GM19193 (cell line): Measurements from ENCODE around the gene RAB15.

ENCODE experiments used
- POLR2A ChIP-seq: IDR thresholded peaks from 4 replicates; pipeline ENCODE4 v1.6.1; 2011; ENCODE audit not compliant: insufficient read depth, insufficient read length; ENCODE audit errors: extremely low read depth

RAB15 gene

GRCh38 chr14:64937171-64937820 is 34.8 kb downstream of the RAB15 start:
- no peak for TF ChIP-seq POLR2A

- no peak for TF ChIP-seq POLR2A
Measured at GRCh38 chr14:64935508-64935907, 36.6 kb downstream of the RAB15 start.

GRCh38 chr14:64934338-64934929 is 37.7 kb downstream of the RAB15 start:
- no peak for TF ChIP-seq POLR2A

GRCh38 chr14:64932231-64932630 is 39.9 kb downstream of the RAB15 start:
- TF ChIP-seq POLR2A = no peak

GRCh38 chr14:64931123-64931522 is 41.0 kb downstream of the RAB15 start:
- TF ChIP-seq POLR2A = no peak

DNA sequence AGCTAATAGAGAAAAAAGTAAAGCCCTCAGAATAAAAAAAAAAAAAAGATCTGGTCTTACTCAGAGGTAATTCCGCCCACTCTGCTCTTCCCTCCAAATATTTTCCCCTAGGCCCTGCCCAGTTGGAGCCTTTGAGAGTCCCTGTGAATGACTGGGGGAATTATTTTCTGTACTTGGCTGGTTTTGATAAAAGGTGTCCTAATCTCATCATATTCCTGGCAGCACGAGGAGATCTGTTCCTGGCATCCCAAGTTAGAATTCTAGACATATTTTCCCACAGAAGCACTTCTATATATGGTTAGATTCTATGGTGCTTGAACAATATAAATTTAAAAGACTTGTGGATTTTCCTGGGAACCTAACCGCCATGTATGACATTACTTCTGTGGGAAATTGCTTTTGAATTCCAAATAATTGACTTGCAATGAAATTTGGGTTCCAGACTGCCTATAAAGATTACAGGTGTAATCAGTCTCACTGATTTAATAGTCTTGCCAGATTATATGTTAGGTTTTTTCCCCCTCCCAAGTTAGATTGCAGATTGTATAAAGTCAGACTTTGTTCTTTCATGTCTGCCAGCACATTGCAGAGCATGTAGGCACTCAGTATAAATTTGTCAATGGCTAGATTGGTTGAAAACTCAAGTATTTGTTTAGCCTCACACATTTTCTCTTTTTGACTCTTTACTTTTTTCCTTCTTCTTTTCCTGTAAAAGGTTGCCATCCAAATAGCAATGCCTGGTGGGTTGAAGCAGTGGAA is 41.9 kb downstream of the RAB15 start:
- TF ChIP-seq POLR2A = no peak

GRCh38 chr14:64929014-64929359 is 43.1 kb downstream of the RAB15 start:
- TF ChIP-seq POLR2A = no peak

- no peak for TF ChIP-seq POLR2A
Measured at GRCh38 chr14:64928239-64929013, 43.7 kb downstream of the RAB15 start.

DNA sequence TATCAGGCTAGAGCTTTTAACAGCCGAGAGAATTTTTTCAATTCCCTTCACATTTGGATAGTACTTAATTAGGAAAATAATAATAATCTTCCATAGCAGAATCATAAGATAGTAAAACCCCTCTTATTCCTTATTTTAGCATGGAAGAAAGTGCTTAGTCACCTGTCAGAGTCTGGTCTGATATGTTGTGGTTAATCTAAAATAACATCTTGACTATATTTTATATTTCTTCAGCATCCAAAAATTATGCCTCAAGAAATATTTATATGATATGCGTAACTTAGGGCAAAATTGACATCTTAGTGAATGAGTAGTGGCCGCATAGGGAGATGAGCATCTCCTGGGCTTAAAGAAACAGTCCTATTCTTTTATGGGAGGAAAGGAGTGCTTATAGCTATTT is 45.1 kb downstream of the RAB15 start:
- TF ChIP-seq POLR2A = no peak

DNA sequence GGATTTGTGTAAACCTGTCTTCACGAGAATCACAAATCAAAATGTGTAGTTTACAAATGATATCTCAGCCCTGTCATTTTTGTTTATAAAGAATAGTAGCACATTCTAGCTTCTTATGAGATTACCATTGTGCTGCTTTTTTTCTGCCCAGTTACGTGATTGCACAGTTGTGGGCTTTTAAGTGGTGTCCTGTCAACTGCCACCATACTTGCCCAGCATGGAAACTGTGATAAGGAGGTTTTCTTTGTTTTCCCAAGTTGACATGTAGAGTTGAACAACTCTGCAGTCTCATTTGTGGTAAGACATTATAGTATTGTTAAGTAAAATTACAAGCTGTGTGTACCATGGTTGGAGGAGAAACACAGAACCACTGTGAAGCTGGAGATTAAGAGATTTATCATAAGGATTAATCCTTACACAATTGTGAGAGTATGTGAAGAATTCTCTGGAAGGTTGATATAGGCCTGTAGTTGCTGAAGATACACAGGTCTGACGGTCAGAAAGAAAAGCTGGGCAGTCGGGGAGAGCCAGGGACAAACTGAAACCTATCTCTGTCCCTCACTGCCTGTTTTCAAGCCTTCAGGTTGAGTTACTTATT is 45.6 kb downstream of the RAB15 start:
- no peak for TF ChIP-seq POLR2A

GRCh38 chr14:64923015-64923414 is 49.1 kb downstream of the RAB15 start:
- no peak for TF ChIP-seq POLR2A

- no peak for TF ChIP-seq POLR2A
Measured at GRCh38 chr14:64920465-64920864, 51.7 kb downstream of the RAB15 start.

DNA sequence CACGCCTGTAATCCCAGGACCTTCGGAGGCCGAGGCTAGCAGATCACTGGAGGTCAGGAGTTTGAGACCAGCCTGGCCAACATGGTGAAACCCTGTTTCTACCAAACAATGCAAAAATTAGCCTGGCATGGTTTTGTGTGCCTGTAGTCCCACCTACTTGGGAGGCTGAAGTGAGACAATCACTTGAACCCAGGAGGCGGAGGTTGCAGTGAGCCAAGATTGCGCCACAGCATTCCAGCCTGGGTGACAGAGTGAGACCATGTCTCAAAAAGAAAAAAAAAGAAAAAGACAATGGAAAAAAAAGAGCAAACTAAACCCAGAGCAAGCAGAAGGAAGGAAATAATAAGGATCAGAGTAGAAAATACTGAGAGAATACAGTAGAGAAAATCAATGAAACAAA is 52.5 kb downstream of the RAB15 start:
- TF ChIP-seq POLR2A = no peak

DNA sequence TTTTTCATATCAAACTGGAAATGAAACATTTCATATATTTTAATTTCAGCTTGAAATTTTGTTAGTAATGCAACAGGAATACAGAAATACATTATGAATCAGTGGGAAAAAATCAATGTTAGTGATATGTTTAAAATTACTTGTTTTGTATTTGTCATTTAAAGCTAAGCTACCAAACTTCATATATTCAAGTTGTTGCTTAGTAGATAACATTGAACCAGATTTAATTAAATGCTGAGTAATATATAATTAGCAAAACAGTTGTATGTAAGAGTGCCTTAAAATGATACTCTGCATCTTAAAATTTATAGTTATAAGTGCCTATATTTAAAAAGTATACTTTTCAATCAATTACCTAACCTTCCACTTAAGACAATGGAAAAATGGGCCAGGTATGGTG is 52.9 kb downstream of the RAB15 start:
- no peak for TF ChIP-seq POLR2A

- TF ChIP-seq POLR2A = no peak
Measured at GRCh38 chr14:64918216-64918615, 53.9 kb downstream of the RAB15 start.
